T-helper 17 cell (primary cell): ENCODE data around the gene NPLOC4. TPM values are rescaled to one million over a fixed set of nuclear protein-coding genes. Genes with fewer than 3 reads are reported as not detected.
A peak's percentile ranks its signal among the peaks of the same experiment; 100 is the strongest.
"Not testable (repeated sequence)": the region's sequence is repeated elsewhere in the genome, so short reads cannot be mapped to it uniquely, and the experiment has no call there.

ENCODE experiments used
- ATAC-seq: fragments of 150-1000 bp; cut with Tn5 transposase; 2 replicates; pipeline ENCODE4 v1.10.0; 2021; ENCODE audit warnings: mild to moderate bottlenecking, moderate library complexity
- DNase-seq, 3 donors: peaks; one replicate each; pipeline versions ENCODE4 v3.0.0 to v3.0.0-alpha.2; 2020 to 2021
- H3K9me3 ChIP-seq: one replicate; pipeline ENCODE4 v1.7.0; 2013; ENCODE audit warnings: low read length, mild to moderate bottlenecking; ENCODE audit not compliant: control insufficient read depth, poor library complexity, severe bottlenecking
- H3K27ac Mint-ChIP-seq: one replicate; pipeline ENCODE4 v1.8.0; 2022; ENCODE audit warnings: mild to moderate bottlenecking, moderate library complexity, mixed read lengths
- H3K27me3 Mint-ChIP-seq: one replicate; pipeline ENCODE4 v1.8.0; 2022; ENCODE audit warnings: mixed read lengths
- H3K36me3 Mint-ChIP-seq: one replicate; pipeline ENCODE4 v1.8.0; 2022; ENCODE audit warnings: low read depth, mixed read lengths
- H3K4me1 Mint-ChIP-seq: one replicate; pipeline ENCODE4 v1.8.0; 2022; ENCODE audit warnings: mild to moderate bottlenecking, mixed read lengths
- H3K4me3 Mint-ChIP-seq: one replicate; pipeline ENCODE4 v1.8.0; 2022; ENCODE audit warnings: mild to moderate bottlenecking, moderate library complexity, mixed read lengths
- total RNA-seq, 4 donors: library from RNA in 2 of 4; stranded (reverse) in 2 of 4; gene quantifications; one replicate each; pipeline ENCODE4 v1.2.3 and lab custom pipeline; 2022 to 2026

The NPLOC4 gene
- total RNA-seq, 2 donors from 2014 or later: 76.0 to 84.1 TPM

DNA sequence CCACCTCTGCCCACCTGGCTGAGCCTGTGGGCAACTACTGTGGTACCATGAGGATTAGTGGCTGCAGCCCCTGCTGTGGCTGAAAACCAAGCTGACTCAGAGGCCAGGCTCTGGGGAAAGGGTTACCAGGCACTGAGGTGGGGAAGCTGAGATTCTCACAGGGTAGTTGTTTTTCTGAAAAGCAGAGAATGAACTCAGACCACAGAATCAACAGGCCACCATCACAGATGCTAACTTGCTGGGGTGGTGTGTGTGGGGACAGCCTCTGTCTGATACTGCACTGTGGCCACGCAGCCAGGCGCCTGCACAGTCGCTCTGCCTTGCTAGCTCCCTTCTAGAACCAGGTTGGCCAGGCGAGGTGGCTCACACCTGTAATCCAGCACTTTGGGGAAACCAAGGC is 28.8 kb downstream of the NPLOC4 start:
- H3K36me3 Mint-ChIP-seq: peaks cover 3% of the 10 kb centered on the region
- peaks cover 2% of the 10 kb centered on the region for H3K4me1 Mint-ChIP-seq
- no peaks in the 10 kb centered on the region for H3K27me3 Mint-ChIP-seq
- H3K4me3 Mint-ChIP-seq: no peak overlapping the region
- ATAC-seq (no peak), DNase-seq (no peak)
- H3K27ac Mint-ChIP-seq: no peak overlapping the region
- H3K9me3 ChIP-seq: no peaks in the 10 kb centered on the region

DNA sequence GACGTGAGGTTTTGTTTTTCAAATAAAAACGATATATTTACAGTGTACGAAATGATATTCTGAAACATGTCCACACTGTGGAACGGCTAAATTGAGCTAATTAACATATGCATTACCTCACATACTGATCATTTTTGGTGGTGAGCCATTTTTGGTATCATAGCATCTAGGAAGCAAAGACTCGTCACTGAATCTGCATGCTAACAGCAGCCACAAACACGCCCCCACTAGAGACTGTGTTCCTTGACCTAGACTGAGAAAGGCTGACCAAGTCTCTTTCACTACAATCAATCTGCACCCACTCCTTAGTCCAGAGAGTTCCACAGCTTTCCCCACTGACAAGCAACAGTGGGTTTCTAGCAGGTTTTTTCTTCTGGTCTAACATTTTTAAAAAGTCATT is 29.5 kb downstream of the NPLOC4 start:
- DNase-seq (no peak), ATAC-seq (no peak)
- Mint-ChIP-seq H3K36me3 (peaks cover 3% of the 10 kb centered on the region), H3K27me3 (no peaks in the 10 kb centered on the region), H3K4me1 (peaks cover 2% of the 10 kb centered on the region), H3K4me3 (no peak overlapping the region), H3K27ac (no peak overlapping the region)
- H3K9me3 ChIP-seq: no peaks in the 10 kb centered on the region

GRCh38 chr17:81603846-81604610 is 32.9 kb downstream of the NPLOC4 start:
- DNase-seq (no peak), ATAC-seq (no peak)
- Mint-ChIP-seq H3K36me3 (peaks cover 3% of the 10 kb centered on the region), H3K4me3 (no peak overlapping the region), H3K27ac (no peak overlapping the region), H3K27me3 (no peaks in the 10 kb centered on the region), H3K4me1 (peaks cover 6% of the 10 kb centered on the region)
- no peaks in the 10 kb centered on the region for H3K9me3 ChIP-seq

DNA sequence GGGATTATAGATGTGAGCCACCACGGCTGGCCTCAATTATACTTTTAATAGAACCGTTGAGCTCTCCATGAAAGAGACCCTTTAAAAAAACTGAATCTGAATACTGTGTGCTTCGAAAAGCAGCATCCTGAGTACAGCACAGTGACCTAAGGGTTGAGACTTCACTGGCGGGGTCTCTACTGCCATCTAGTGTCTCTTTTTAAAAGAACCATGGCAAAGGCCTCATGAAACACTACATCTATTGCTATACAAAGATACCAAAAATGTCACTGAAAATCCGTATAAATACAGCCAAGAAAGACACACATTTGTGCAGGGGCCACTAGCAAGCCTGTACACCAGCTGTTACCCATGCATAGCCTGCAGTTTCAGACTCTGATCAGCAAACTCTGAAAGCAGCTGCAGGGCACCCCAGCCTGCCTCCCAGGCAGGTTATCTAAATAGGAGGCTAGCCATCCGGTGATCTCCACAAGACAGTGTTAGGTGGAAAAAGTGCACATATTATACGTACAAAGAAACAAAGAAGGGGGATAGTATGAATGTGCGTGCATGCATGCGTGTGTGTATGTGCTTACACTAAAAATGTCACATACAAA is 35.3 kb downstream of the NPLOC4 start:
- peaks cover 3% of the 10 kb centered on the region for H3K36me3 Mint-ChIP-seq
- H3K27ac Mint-ChIP-seq: peak overlapping the region; percentile 65
- peak in 1 of 3 donors; percentile 20 for DNase-seq
- peaks cover 12% of the 10 kb centered on the region for H3K4me1 Mint-ChIP-seq
- peak; percentile 93 for ATAC-seq
- H3K27me3 Mint-ChIP-seq: no peaks in the 10 kb centered on the region
- H3K9me3 ChIP-seq: no peaks in the 10 kb centered on the region
- H3K4me3 Mint-ChIP-seq: no peak overlapping the region

GRCh38 chr17:81599719-81600486 is 37.0 kb downstream of the NPLOC4 start:
- ATAC-seq: no peak
- Mint-ChIP-seq H3K36me3 (peaks cover 3% of the 10 kb centered on the region), H3K4me1 (peaks cover 12% of the 10 kb centered on the region), H3K27ac (no peak overlapping the region), H3K27me3 (no peaks in the 10 kb centered on the region), H3K4me3 (no peak overlapping the region)
- no peaks in the 10 kb centered on the region for H3K9me3 ChIP-seq
- DNase-seq: no peak

DNA sequence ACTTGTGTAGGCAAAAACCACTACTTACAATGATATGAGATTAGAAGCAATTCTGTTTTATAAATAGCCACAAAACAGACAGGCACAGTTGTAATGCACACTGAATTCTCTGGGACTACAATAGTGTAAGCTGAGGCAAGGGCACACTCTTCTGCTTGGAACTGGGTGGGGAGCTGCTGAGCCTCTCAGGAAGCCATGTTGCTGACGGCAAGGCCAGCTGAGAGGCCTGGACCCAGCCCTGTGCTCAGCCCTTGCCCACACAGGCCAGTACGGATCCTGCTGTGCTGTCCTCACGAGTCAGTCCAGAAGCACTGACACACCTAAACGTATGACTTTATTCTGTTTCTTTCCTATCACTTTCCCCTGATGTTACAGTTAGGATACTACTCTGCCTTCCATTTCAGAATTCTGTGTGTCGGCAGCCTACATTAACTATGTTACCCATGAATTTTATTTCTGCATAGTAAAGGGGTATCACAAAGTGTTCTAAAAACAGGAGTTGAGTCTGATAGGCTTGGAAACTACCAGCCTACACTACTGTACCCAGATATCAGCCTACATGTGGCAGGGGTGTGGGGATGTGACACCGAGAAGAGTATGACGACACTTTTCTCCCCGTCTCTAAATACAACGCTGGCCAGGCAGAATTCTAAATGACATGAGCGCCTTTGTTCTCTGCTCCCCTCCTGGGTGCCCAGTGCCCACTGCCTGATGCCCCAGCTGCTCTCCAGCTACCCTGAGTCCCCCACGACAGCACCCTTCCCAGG is 43.6 kb downstream of the NPLOC4 start:
- ATAC-seq: no peak
- no peaks in the 10 kb centered on the region for H3K9me3 ChIP-seq
- H3K27me3 Mint-ChIP-seq: no peaks in the 10 kb centered on the region
- H3K36me3 Mint-ChIP-seq: peaks cover 2% of the 10 kb centered on the region
- H3K4me3 Mint-ChIP-seq: no peak overlapping the region
- no peak for DNase-seq
- no peak overlapping the region for H3K27ac Mint-ChIP-seq
- peaks cover 3% of the 10 kb centered on the region for H3K4me1 Mint-ChIP-seq

DNA sequence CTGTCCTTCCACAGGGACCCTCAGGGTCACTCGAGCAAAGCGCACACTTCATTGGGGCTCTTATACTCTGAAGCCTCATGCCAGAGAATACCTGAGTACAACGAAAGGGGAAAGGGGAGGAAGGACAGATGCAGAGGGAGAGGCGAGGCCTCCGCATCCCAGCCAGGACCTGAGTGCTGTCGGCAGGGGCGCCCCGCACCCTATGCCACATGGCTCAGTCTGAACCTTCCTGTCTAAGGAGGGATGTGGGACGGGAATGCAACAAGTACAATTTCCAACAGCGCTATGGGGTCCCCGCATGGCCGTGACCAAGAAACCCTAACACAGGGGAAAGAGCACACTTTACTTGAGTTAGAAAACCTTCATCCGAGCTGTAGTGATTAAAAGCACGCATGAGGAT is 44.9 kb downstream of the NPLOC4 start:
- DNase-seq (no peak), ATAC-seq (no peak)
- peak overlapping the region; percentile 74 for H3K27ac Mint-ChIP-seq
- H3K36me3 Mint-ChIP-seq: peaks cover 2% of the 10 kb centered on the region
- no peaks in the 10 kb centered on the region for H3K4me1 Mint-ChIP-seq
- H3K9me3 ChIP-seq: no peaks in the 10 kb centered on the region
- no peaks in the 10 kb centered on the region for H3K27me3 Mint-ChIP-seq
- no peak overlapping the region for H3K4me3 Mint-ChIP-seq

GRCh38 chr17:81590121-81590520 is 46.8 kb downstream of the NPLOC4 start:
- no peak overlapping the region for H3K27ac Mint-ChIP-seq
- no peaks in the 10 kb centered on the region for H3K9me3 ChIP-seq
- no peaks in the 10 kb centered on the region for H3K27me3 Mint-ChIP-seq
- H3K4me1 Mint-ChIP-seq: no peaks in the 10 kb centered on the region
- no peak overlapping the region for H3K4me3 Mint-ChIP-seq
- DNase-seq (no peak), ATAC-seq (no peak)
- peaks cover 5% of the 10 kb centered on the region for H3K36me3 Mint-ChIP-seq

DNA sequence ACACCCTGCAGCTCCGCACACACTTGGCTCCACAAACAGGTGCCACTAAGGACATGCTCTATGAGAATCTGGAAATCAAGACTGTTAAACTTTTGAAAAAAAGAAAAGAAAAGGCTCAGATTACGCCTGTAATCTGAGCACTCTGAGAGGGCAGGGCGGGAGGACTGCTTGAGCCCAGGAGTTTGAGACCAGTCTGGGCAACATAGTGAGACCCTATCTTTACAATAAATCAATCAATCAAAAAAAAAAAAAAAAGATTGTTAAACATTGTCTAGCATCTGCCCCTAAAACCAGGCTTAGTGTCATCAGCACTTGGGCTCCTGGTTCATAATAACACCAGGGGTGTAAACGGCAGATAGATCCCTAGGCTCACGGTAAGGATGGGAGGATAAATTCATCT is 47.3 kb downstream of the NPLOC4 start:
- Mint-ChIP-seq H3K4me1 (no peaks in the 10 kb centered on the region), H3K36me3 (peaks cover 5% of the 10 kb centered on the region)

GRCh38 chr17:81586096-81586495 is 50.8 kb downstream of the NPLOC4 start:
- Mint-ChIP-seq H3K27me3 (no peaks in the 10 kb centered on the region), H3K27ac (peak overlapping the region; percentile 43), H3K4me1 (no peaks in the 10 kb centered on the region), H3K4me3 (no peak overlapping the region), H3K36me3 (peaks cover 3% of the 10 kb centered on the region)
- no peak for DNase-seq
- no peaks in the 10 kb centered on the region for H3K9me3 ChIP-seq
- no peak for ATAC-seq

More for the DNA sequence above, 47.3 kb downstream of the NPLOC4 start:
- Mint-ChIP-seq H3K27ac (no peak overlapping the region), H3K4me3 (no peak overlapping the region), H3K27me3 (no peaks in the 10 kb centered on the region)
- H3K9me3 ChIP-seq: no peaks in the 10 kb centered on the region
- DNase-seq (no peak), ATAC-seq (no peak)

DNA sequence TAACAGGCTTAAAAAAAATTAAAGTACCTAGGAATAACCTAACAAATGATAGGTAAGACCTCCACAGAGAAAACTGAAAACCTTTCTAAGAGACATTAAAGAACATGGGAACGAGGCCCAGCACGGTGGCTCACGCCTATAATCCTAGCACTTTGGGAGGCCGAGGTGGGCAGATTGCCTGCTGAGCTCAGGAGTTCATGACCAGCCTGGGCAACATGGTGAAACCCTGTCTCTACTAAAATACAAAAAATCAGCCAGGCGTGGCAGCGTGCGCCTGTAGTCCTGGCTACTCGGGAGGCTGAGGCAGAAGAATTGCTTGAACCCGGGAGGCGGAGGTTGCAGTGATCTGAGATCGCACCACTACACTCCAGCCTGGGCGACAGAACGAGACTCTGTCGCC is 52.1 kb downstream of the NPLOC4 start:
- H3K36me3 Mint-ChIP-seq, ATAC-seq, H3K4me3 Mint-ChIP-seq, DNase-seq, H3K27ac Mint-ChIP-seq, H3K4me1 Mint-ChIP-seq, H3K9me3 ChIP-seq, H3K27me3 Mint-ChIP-seq: not testable (repeated sequence)

- no peak overlapping the region for H3K27ac Mint-ChIP-seq
- no peaks in the 10 kb centered on the region for H3K9me3 ChIP-seq
- peaks cover 7% of the 10 kb centered on the region for H3K4me1 Mint-ChIP-seq
- H3K36me3 Mint-ChIP-seq: peaks cover 3% of the 10 kb centered on the region
- DNase-seq (no peak), ATAC-seq (no peak)
- no peaks in the 10 kb centered on the region for H3K27me3 Mint-ChIP-seq
- no peak overlapping the region for H3K4me3 Mint-ChIP-seq
Observed at GRCh38 chr17:81583589-81584342, 53.1 kb downstream of the NPLOC4 start.
